Hepatocyte (in vitro differentiated cells): ENCODE data around the gene KCTD17.

Source experiments
- CTCF ChIP-seq: fragments of 200-600 bp; sonication (generic); IDR thresholded peaks from 2 replicates; pipeline ENCODE4 v1.5.1; 2016; ENCODE audit warnings: antibody characterized with exemption, mild to moderate bottlenecking; ENCODE audit not compliant: poor library complexity
- EZH2 ChIP-seq: fragments of 200-600 bp; sonication (generic); IDR thresholded peaks from 2 replicates; pipeline ENCODE4 v1.6.1; 2016; ENCODE audit warnings: antibody characterized with exemption, mild to moderate bottlenecking, borderline replicate concordance
- EZH2phosphoT487 ChIP-seq: fragments of 200-600 bp; sonication (generic); IDR thresholded peaks from one replicate; pipeline ENCODE4 v1.6.1; 2018; ENCODE audit warnings: antibody characterized with exemption, mild to moderate bottlenecking, low read depth, moderate library complexity; ENCODE audit not compliant: unreplicated experiment, severe bottlenecking

GRCh38 chr22:37083914-37084313 lies 32.4 kb downstream of the KCTD17 start:
- no peak for TF ChIP-seq CTCF
- TF ChIP-seq EZH2phosphoT487, result no peak
- TF ChIP-seq EZH2, result no peak
